HG02943 (cell line): Measurements from ENCODE around the gene TUBB3.
"Not testable (repeated sequence)": the region's sequence is repeated elsewhere in the genome, so short reads cannot be mapped to it uniquely, and the experiment has no call there.

Experiments used
- ATAC-seq: cut with Tn5 transposase; IDR thresholded peaks from one replicate; pipeline ENCODE4 v1.9.1; 2021; ENCODE audit warnings: mild to moderate bottlenecking, low read depth, moderate library complexity; ENCODE audit not compliant: unreplicated experiment

Gene TUBB3

DNA sequence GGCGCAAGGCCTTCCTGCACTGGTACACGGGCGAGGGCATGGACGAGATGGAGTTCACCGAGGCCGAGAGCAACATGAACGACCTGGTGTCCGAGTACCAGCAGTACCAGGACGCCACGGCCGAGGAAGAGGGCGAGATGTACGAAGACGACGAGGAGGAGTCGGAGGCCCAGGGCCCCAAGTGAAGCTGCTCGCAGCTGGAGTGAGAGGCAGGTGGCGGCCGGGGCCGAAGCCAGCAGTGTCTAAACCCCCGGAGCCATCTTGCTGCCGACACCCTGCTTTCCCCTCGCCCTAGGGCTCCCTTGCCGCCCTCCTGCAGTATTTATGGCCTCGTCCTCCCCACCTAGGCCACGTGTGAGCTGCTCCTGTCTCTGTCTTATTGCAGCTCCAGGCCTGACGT, 12.5 kb downstream of the TUBB3 start:
- not testable (repeated sequence) for ATAC-seq

DNA sequence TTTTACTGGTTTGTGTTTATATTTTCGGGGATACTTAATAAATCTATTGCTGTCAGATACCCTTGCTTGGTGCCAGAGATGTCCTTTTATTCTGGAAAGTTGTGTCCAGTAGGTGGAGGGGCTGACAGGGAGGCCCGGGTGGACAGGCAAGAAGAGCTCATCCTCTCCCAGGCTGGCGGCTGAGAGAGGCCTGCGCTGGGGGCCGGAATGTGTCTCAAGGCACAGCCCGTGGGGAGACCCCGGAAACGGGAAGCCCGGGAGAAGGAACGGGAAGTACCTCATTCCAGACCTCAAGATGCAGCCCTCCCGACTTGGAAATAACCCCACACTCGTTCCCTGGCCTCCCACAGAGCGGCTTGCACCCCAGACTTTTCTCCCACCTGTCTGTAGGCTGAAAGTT, 12.9 kb downstream of the TUBB3 start:
- ATAC-seq, result no peak

DNA sequence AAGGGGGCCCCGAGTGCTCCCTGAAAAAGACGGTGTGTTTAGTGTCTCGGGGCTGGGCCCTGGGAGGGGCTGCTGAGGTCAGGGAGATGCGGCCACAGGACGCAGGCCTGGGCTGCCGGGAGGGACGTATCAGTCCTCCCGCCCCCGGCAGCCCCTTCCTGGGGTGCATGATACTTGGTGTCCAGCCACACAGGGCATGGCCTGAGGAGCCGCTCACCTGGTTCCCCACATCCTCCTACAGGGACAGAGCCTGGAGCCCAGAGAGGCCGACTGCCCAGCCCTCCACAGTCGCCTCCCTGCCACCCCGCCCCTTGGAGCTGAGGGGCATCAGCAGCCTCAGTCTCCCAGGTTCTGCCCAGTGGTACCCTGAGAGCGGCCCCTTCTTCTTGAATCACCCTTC, 13.4 kb downstream of the TUBB3 start:
- ATAC-seq, result no peak

DNA sequence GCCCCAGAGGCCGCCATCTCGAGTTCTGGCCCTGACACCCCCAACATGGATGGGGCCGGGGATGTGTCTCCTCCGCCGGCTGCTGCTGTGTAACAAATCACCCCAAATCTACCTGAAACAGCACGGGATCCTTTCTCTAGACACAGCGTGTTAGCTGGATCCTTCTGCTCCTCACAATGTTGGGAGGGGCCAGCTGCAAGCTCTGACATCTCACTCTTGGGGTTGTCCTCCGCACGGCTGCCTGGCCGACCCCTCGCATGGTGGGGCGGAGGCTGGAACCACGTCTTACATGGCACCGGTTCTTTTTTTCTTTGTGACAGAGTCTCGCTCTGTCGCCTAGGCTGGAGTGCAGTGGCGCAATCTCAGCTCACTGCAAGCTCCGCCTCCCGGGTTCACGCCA, 13.8 kb downstream of the TUBB3 start:
- no peak for ATAC-seq

DNA sequence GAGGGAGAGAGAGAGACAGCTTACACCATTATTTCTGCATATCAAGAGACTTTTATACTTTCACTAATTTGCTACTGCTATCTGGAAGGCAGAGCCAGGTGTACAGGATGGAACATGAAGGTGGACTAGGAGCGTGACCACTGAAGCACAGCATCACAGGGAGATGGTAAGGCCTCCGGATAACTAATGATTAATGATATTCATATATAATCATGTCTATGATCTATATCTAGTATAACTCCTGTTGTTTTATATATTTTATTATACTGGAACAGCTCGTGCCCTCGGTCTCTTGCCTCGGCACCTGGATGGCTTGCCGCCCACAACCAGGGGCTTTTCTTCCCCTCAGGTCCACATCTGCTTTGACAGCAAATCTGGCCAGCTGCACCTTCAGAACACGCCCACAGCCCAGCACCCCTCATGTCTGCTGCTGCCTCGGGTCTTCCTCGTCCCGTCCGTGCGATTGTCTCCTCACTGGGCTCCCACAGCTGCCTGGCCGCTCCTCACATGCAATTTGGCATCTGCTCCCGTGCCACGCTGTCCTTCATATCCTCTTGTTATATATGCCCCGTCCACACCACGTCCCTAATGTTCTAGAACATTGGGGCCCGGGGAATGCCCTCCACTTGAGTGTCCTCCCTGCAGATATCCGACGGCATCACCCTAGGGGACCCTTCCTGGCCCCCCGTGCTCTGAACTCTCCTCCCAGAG, 15.2 kb downstream of the TUBB3 start:
- ATAC-seq, result no peak

DNA sequence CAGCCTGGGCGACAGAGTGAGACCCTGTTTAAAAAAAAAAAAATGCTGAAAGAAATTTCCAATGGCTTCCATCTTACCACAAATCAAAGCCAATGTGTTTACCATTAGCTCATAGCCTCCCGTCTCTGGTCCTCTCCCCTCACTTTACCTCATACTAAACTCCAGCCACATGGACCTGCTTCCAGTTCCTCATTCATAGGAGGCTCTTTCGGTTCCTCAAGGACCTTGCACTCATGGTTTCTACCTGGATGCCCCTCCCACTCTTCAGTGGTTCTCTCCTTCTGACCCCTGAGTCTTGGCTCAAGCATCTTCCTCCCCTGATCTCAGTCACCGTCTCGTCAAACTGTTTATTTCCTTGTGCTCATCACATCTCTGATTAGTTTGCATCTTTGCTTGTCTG, 21.6 kb downstream of the TUBB3 start:
- no peak for ATAC-seq

DNA sequence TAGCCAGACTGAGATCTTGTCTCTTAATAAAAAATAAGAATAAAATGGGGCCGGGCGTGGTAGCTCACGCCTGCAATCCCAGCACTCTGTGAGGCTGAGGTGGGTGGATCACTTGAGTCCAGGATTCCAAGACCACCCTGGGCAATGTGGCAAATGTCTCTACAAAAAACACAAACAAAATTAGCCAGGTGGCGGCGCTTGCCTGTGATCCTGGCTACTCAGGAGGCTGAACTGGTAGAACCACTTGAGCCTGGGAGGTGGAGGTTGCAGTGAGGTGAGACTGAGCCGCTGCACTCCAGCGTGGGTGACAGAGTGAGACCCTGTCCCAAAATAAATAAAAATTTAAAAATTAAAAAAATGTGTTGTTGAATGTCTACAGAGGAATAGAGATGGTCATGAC, 22.5 kb downstream of the TUBB3 start:
- no peak for ATAC-seq

DNA sequence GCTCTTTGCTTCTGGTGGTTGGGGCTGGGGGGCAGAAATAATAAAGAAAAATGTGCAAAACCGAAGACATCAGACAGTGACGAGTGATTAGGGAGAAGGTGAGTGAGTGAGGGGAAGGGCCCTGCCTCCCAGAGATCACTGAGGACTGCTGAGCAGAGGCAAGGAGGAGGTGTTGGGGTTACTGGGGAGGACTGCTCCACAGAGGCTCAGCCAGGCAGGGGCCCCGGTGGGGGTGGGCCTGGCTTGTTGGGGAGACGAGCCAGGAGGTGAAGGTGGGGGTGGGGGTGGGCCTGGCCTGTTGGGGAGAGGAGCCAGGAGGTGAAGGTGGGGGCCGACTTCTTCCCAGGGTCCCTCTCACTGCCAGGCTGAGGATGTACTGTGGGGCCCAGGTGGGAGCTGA, 23.4 kb downstream of the TUBB3 start:
- ATAC-seq, result no peak

DNA sequence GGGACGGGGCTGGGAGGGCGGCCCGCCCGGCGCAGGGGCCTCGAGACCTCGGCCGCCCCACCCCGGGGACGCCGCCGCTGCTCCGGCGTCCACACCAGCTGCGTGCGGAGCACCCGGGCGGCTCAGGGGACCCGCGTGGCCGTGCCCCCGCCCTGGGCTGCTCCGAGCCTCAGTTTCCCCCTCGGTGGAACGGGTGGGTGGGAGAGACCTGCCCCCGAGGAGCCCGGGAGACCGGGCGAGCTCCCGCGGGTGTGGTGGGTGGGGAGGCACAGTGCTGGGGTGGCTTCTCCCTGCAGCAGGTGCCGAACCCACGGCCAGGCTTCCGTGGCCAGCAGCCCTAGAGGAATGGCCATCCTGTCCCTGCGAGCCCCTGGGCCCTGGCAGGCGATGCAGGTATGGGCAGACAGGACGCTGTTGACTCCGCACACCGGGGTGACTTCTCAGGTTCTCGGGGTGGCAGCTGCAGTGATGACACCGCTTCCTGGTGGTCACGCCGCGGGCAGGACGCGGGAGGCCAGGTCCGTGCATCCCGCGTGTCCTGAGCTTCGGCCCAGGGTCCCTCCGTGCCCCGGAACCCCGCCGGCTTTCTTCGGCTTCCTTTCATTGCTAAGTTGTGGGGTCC, 26.1 kb downstream of the TUBB3 start:
- ATAC-seq, result no peak

DNA sequence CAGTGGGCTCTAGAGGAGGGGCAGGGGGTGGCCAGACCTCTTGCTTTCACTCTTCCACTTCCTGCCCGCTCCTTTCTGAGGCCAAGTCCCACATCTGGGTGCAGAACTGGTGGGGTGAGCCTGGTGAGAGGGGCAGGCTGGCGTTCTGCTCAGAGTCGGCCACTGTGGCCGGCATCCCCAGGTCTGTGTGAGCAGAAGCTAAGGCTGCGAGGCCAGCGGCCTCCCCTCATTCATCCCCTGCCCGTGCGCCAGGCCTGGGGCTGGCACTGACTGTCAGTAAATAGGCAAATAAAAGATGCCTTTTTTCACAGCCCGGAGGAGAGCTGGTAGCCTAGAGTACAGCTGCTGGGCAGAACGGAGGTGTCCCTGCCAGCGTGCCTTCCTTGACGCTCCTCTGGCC, 26.6 kb downstream of the TUBB3 start:
- no peak for ATAC-seq

DNA sequence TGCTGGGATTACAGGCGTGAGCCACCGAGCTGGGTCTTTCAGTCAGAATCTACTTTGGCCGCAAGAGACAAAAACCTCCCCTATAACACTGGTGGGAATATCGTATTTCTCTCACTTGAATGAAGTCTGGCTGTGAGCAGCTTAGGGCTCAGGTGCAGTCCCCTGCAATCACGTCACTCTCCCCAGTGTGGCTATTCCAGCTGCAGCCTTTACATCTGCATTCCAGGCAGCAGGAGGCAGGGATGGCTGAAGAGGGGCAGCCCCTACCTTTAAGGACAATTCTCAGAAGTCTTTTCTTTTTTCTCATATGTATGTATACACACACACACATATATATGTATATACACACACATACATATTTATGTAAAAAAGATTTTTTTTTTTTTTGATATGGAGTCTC, 28.4 kb downstream of the TUBB3 start:
- ATAC-seq, result no peak

DNA sequence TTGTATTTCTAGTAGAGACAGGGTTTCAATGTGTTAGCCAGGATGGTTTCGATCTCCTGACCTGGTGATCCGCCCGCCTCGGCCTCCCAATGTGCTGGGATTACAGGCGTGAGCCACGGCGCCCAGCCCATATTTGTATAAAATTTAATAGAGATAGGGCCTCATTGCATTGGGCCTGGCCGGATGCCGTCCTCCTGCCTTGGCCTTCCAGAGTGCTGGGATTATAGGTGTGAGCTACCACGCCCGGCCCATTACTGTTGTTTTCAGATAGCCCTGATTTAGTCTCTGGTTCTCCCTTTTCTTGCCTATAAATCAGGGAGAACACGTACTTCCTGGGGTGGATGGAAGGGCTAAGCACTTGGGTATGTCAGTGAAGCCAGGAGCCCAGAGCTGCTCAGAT, 28.9 kb downstream of the TUBB3 start:
- no peak for ATAC-seq

DNA sequence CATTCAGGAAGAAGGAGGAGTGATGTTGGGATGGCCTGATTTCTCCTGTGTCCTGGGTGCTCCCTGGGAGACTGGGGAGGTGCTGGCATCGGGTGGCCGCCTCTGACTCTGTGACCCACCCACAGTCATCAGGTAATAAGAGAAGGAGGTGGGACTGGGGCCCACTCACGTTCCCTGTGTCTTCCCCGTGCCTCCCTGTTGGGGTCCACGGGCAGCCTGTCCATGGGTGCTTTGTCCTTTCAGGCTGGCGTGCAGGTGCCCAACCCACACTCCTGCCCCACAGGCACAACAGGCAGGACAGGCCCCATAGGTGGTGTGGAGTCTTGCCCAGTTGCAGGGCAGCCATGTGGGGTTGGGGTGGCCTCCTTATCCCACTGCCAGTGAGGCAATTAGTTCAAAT, 29.4 kb downstream of the TUBB3 start:
- no peak for ATAC-seq

DNA sequence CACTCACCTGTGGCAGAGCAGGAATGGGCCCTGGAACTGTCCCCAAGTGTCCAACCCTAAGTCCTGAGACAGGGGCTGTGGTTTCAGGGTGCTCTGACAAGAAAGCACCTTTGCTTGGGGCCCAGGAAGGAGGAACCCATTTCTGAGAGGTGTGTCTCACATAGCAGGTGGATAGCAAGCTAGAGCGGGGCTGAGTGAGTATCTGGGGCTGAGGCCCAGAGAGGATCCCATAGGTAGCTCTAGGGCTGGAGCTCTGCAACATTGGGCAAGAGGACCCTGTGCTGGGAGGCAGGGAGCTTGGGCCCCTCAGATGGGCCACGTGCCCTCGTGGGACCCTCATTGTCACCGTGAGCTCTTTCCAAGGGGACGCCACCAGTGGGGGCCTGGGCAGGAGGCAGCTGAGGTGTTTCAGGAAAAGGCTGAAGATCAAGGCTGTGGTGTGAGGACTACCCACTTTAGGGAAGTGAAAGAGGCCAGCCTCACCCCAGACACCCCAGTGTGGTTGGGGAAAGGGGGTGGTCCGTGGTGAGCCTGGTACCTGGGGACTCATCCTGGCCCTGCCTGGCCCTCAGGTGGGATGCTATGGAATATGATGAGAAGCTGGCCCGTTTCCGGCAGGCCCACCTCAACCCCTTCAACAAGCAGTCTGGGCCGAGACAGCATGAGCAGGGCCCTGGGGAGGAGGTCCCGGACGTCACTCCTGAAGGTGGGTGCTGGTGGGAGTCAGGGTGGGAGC, 30.7 kb downstream of the TUBB3 start:
- ATAC-seq, result no peak

DNA sequence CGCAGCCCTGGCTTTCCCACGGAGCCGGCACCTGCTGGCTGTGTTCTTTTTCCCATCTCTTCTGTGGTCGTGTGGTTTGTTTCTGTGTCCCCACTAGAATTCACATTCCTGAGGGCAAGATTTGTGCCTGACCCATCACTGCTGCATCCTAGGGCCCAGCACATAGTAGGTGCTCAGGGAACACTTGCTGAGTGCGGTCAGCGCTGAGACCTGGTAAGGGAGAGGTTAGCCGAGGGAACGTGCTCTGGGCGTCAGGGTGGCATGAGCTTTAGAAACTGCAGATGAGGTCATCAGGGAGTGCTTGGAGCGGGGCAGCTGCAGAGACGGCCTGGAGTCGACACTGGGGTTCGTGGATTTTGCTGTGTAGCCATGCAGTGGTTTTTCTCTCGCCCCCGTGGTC, 31.3 kb downstream of the TUBB3 start:
- ATAC-seq, result no peak

DNA sequence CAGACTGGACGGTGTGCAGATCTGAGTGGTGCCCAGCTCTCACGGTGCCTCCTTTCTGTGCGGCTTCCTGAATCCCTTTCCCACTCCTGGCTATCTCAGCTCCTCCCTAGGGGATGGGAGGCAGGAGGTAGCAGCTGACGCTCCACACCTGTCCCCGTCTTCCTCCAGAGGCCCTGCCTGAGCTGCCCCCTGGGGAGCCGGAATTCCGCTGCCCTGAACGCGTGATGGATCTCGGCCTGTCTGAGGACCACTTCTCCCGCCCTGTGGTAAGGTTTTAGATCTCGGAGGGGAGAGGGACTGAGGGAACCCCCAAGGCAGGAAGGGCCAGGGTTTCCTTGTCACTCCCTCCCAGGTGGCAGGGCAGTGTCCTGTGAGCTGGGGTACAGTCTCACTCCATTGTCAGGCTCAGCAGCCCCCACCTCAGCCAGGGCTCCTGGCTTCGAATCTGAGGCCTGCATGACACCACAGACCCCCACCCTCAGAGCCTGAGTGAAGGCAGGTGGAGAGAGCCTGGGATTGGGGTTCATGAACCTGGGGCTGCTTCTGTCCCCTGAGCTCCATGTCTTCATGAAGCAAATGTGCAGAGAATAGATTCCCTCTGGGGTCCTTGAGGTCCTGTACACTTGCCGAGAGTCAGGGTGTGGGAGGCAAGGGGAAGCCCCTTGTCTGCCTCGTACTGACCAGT, 32.0 kb downstream of the TUBB3 start:
- no peak for ATAC-seq

DNA sequence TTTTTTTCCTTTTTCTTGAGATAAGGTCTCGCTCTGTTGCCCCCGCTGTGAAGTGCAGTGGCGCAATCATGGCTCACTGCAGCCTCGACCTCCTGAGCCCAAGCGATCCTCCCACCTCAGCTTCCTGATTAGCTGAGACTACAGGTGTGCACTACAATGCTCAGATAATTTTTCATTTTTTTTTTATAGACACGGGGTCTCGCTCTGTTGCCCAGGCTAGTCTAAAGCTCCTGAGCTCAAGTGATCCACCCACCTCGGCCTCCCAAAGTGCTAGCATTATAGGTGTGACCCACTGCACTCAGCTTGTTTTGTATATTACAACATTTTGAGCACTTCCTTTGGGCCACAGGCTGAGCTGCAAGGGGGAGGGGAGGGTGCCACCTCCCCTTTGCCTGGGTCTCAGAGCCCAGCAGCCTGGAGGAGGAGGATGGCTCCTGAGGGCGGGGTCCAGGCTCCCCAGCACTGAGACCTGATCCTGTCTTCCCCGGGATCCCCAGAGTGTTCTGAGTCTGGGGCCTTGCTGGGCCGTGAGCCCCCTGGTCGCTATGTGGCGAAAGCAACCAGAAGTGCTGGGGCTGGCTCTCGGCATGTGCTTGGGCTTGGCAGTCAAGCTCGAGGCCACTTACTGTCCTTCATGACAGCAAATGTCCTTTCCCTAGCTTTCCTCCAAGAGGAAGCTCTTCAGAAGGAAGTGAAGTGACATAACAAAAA, 33.5 kb downstream of the TUBB3 start:
- ATAC-seq, result no peak

DNA sequence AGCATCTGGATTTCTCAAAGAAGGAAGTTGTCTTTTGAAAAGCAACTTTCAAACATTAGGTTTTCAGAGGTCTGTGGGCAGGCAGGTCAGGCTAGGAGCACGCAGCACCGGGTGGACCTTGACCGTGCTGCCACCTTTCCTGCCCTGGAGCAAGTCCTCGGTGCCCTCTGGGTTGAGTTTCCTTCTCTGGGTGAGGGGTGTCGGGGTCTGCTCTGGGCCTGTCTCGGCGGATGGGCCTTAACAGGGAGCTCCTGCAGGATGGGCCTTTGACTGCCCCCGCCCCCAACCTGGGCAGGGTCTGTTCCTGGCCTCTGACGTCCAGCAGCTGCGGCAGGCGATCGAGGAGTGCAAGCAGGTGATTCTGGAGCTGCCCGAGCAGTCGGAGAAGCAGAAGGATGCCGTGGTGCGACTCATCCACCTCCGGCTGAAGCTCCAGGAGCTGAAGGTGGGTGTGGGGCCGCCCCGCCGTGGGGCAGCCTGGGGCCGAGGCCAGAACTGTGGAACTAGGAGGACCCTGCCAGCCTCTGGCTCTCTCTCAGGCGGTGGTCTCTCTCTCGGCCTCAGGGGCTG, 34.2 kb downstream of the TUBB3 start:
- no peak for ATAC-seq

DNA sequence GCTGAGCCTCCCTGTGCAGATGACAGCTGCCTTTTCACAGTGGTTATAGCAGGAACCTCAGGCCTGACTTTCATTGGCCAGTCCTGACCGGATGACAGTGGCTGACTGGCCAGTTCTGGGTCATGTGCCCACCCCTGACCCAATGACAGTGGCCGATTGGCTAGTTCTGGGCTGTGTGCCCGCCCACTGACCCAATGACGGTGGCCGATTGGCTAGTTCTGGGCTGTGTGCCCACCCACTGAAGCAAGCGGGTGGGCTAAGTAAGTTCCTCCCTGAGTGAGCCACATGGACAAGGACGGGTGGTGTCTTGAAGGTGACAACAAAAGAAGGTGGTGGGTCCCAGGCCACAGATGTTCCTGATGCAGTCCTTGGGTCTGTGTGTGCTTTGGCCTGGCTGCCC, 34.9 kb downstream of the TUBB3 start:
- no peak for ATAC-seq

DNA sequence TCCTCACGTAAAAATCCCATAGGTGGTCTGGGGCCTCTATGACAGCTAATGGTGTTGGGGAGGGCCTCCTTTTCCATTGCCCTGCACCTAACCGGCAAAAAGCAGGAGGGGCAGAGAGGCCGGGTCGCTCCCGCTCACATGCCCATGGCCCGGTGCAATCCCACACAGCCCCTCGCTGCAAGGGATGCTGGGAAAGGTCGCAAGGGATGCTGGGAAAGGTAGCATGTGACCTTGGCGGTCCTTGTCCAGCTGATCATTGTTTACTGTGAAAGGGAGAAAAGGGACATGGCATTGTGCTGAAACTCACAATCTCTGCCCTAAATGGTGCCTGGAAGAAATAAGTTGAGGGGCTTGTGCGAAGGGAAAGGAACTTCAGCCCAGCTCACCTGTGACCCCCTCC, 35.5 kb downstream of the TUBB3 start:
- no peak for ATAC-seq
